GM18499 (cell line): ENCODE results near the gene DOK1.

Experiments
- ATAC-seq: cut with Tn5 transposase; IDR thresholded peaks from one replicate; pipeline ENCODE4 v1.9.1; 2021; ENCODE audit warnings: moderate number of reproducible peaks; ENCODE audit not compliant: insufficient read depth, unreplicated experiment

Gene DOK1

DNA sequence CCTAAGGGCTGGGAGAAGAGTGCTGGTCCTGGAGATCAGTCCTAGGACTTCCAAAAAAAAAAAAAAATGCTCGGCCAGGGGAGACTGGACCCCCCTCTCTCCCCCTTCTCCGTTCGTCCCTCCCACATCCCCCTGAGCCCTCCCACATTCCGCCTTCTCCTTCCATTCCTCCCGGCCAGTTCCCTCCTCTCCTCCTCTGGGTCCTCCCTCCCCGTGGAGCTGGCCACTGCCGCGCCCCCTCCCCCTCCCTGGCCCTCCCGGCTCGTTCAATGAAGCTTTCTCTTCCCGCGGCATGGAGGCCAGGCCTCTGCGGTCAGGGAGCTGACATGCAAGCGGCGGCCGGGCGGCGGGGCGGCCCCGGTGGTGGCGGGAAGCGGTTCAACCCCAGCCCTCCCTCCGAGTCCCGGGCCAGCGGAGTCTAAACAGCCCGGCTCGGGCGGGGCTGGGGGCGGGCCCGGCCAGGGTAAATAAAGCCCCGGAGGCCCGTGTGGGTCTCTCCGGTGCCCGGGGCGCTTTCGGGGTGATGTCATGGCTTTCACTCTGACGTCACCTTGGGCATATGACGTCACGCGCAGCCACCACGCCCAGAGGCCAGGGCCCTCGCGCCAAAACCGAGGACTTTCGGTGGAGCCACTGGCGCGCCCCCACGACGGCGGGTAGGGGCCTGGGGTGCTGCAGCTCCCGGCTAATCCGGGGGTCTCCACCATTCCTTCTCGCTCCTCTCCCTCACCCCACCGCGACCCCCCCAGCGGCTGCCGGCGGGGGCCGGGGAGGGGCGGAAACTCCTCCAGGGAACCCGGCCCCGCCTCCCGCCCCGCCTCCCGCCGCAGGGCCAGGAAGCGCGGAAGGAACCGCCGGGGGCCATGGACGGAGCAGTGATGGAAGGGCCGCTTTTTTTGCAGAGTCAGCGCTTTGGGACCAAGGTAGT lies at the start of gene DOK1, which contains the start of gene LOXL3:
Gene DOK1 (plus strand): TSS at position 829 of the 928 bp plus-strand sequence. CDS start 35 bp downstream, at position 864.
Gene LOXL3 (minus strand): TSS at position 51 of the 928 bp plus-strand sequence. CDS start 1,308 bp downstream, outside the sequence.
- no peak for ATAC-seq

DNA sequence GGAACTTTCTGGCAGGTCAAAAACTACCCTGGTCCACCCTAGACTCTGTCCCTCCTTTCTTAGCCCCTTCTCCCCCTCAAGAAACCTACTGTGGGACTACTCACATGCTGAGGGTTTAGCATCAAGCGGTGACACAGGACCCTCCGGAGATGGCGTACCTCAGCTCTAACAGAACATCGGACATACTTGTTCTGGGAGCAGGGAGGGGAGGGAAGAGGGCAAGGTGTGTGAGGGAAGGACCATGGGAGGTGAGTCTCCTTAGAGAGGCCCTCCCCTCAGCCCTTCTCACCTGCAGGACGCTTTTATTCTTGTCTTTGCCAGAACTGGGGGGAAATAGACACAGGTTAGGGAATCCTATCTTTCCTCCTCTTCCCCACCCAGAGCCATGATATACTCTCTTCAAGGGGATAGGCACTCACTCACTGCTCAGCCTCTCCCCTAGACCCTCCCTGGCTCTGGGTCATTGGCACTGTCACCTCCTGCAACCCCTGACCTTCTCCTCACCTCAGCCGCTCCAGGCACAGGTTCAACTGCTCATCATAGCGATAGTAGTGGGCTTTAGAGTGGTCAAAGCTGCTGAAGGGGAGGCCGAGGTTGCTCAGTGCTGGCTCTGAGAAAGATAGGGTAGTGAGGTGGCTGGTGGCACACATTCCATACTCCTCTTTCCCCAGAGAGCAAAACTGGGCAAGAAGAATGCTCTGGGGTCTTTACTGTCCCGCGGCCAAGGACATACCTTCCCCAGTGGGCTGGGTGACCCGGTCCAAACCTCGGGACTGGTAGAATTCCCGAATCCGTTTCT lies 48.9 kb upstream of the DOK1 start:
- no peak for ATAC-seq

- peak; percentile 84 for ATAC-seq
Measured at GRCh38 chr2:74507145-74507925, 47.2 kb upstream of the DOK1 start, which contains the start of gene PCGF1. Gene PCGF1, minus strand, starts transcription at chr2:74507695. Its CDS starts 27 bp downstream, at chr2:74507668.

DNA sequence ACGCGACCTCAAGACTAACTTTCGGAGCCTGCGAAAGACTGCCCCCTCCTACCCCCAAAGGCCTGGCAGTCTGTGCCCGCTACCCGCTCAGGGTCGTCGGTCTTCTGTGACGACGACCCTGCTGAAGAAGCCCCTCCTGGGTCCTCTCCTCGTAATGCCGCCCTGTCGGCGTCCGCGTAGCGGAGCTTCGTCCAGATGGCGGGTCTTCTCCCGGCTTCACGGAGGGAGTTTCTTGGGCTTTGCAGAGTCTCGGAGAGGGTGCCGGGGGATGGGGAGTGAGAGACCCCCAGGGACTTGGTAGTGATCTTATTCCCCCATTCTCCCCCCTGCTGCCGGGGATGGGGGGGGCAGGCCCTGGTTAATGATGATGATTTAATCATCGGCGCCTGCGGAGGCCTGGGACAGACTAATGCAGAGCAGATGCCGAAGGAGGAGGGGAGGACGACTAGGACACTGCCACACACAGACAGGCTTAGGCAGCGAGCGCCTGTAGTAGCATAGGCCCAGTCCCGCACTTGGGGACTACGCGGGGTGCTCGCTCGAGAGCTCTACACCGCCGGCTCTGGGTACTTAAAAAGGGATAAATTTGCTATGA lies 46.5 kb upstream of the DOK1 start:
- no peak for ATAC-seq

GRCh38 chr2:74510272-74510671 lies 44.2 kb upstream of the DOK1 start:
- no peak for ATAC-seq

GRCh38 chr2:74511104-74511989 lies 43.2 kb upstream of the DOK1 start:
- no peak for ATAC-seq

GRCh38 chr2:74512744-74513604 lies 41.5 kb upstream of the DOK1 start:
- no peak for ATAC-seq

DNA sequence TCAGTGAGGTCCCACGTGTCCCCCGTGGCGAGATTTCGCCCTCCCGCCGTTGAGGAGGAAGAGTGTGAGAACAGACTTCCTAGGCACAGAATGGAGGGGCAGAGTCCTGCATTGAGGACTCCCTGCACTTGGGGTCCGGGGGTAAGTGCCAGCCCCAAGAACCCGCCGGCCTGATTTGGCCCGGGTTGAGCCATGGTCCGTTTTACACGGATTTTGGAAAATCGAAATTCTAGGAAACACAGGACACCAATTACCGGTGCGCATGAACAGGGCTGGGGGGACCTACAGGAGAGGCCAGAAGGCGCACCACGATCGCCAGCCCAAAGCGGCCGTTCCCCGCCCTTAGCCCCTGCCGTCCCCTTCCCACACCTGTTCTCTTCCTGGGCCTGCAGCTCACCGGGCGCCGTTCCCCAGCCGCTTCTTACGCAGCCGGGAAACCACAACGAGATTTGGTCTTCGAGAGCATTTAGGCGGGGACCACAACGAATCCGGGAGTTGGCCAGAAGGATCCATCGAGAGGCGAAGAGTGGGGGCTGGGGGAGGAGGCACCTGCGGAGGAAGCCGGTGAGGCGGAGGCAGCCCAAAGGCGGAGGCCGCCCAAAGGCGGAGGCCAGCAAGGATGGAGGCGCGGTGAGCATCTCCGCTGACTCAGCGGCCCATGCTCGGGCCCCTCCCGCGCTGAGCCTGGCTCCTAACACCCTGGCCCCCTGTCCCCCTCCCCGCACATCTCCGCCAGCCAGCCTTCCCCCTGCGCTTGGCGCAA lies 40.7 kb upstream of the DOK1 start:
- no peak for ATAC-seq

DNA sequence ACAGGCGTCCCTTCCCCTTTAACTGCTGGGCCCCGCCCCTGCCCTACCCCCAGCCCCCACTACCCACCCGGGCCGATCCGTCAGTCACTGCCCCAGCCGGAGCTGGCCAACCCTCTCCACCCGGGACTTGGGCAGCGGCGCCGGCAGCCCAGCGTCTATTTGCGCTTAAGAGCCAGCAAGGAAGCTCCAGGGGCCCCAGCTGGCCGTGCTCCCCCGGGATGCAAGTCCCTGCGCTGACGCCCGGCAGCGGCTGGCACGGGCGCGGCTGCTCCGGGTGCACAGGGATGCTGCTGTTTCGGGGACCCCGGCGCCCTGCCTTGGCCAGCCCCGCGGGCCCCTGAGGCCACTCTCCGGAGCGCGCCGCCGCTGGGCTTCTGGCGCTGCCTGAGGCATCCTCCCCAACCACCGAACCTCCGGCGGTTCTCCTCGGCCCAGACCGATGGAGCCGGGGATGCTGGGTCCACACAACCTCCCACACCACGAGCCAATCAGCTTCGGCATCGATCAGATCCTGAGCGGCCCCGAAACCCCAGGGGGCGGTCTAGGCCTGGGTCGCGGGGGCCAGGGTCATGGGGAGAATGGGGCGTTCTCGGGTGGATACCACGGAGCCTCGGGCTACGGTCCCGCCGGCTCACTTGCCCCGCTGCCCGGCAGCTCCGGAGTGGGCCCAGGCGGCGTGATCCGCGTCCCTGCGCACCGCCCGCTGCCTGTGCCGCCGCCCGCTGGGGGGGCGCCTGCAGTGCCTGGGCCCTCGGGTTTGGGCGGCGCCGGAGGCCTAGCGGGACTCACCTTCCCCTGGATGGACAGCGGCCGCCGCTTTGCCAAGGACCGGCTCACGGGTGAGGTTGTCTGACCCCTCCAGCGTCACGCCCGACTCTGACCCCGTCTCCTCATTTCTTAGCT lies 39.9 kb upstream of the DOK1 start, which contains the start of gene TLX2:
Gene TLX2 (plus strand): TSS at position 83 of the 903 bp plus-strand sequence. CDS start 357 bp downstream, at position 440.
- no peak for ATAC-seq

DNA sequence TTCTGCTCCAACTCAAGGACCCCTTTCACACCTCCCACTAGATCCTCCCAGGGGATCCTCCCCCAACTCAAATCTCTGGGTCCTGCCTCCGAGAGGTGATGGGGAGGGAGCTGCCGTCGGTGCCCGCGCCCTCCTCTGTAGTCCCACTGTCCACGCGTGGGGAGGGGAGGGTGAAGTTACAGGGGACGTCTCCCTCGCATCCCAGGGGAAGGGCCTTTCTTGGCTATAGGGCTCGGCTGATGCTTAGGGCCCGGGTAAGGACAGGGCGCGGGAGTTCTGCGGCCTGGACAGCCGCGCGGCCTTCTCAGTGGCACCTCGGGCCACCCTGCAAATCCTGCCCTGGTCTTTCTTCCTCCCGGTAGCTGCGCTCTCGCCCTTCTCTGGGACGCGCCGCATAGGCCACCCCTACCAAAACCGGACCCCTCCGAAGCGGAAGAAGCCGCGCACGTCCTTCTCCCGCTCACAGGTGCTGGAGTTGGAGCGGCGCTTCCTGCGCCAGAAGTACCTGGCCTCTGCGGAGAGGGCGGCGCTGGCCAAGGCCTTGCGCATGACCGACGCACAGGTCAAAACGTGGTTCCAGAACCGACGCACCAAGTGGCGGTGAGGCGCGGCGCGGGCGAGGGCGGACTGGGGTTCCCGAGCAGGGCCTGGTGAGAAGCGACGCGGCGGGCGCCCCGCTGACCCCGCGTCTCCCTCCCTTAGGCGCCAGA lies 39.1 kb upstream of the DOK1 start:
- no peak for ATAC-seq

GRCh38 chr2:74515981-74516633 lies 38.4 kb upstream of the DOK1 start:
- no peak for ATAC-seq

DNA sequence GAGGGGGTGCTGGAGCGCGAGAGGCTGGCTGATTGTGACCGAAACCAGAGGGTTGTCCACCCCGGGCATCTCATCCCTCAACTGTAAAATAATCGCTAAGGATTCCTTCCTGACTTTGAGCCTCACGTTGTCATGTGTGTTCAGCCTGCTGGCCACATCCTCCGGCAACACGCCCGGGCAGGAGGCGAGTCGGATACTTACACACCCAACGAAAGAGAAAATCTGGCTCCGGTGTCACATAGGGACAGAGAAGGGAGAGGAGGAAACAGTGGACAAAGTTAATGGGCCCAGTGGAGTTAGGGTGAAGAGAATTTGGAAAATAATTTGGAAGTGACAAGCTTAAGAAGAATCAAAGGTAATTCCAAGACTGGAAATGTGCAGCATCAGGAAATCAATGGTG lies 37.9 kb upstream of the DOK1 start:
- ATAC-seq, result no peak

DNA sequence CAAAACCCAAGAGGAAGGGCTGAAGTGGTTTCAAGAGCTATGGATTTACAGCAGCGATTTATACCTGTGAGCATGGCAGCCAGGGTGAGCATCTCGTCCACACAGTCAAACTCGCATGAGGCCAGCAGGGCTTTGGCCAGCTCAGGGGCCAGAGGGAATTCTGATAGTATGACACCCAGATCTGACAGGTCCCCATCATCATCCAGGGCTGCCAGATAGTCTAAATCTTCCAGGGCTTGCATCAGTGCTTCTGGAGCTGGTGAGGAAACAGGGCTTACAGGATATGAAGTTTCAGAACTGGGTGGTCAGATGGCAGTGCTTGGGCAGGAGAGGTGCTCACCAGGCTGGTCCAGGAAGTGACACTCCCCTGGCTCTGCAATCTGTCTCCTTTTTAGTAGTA lies 32.0 kb upstream of the DOK1 start:
- ATAC-seq, result no peak

DNA sequence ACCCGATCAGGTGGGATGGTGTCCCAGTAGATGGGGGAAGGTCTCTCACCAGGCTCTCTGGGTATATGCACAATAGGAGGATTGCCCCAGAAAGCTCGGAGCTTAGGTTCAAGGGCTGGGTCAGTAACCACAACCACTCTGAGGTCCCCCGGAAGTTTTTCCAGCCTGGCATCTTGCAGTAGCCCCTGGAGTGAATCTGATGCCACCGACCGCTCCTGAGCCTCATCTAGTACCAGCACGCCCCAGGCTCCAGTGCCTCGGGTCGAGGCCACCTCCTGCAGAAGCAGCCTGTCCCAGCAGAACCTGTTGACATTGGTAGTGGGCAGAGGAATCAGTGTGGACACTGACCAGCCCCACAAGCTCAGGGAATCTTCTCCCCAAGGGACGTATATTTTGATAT lies 30.5 kb upstream of the DOK1 start:
- ATAC-seq, result no peak
